ENCODE data around the gene B3GALNT1. TPM values are rescaled to one million over a fixed set of nuclear protein-coding genes. Genes with fewer than 3 reads are reported as not detected.

Gene B3GALNT1, protein sequence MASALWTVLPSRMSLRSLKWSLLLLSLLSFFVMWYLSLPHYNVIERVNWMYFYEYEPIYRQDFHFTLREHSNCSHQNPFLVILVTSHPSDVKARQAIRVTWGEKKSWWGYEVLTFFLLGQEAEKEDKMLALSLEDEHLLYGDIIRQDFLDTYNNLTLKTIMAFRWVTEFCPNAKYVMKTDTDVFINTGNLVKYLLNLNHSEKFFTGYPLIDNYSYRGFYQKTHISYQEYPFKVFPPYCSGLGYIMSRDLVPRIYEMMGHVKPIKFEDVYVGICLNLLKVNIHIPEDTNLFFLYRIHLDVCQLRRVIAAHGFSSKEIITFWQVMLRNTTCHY
- 29.7 TPM for polyA plus RNA-seq (2012; ENCODE audit: insufficient read depth, insufficient read length, low read depth)

DNA sequence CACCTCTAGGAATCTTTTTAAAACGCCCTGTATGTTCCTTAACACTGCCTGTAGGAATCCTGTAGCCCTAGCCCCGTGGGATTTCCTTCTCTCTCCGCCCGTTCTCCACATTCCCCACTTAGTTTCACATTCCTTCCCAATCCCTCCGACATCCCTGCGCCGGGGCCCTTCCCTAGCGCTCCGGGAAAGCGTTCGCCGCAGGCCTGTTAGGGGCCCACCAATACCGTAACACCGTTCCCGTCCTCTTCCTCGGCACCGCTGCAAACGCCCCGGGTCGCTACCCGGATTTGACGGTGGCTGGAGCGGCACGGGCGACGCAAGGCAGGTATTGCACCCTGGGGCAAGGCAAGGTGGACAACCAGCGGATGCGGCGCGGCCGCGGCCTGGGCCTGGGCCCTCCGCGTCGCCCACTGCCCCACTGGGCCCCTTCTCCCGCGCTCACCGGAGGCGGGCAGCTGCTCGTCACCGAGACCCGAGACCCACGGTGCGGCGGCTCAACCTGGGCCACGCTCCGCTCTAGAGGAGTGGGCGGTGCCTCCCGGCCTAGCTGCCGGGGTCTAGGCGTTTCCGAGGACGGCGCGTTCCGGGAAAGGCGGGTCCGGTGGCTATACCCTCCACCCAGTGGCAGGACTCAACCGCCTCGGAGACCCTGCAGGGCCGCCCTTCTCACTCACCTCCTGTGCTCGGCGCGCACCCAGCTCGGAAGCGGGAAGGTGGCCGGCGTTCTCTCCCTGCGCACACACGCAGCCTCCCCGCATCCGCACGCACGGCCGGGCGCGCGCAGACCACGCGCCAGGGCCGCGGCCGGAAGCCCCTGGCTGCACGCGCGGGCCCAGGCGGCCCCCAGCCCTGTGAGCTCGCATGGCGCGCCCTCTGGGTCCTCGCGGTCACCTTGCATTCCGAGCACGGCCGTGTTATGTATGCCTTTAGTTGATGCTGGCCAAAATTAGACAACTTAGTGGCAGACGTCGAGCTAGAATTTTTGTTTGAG lies at the start of gene B3GALNT1:
Gene B3GALNT1 (minus strand): TSS at position 789 of the 991 bp plus-strand sequence. CDS start 18,595 bp downstream, outside the sequence.
- H3K27me3 ChIP-seq, result no peaks in the 10 kb centered on the region
- peak within 1 kb of the TSS; percentile 81 for H3K4me3 ChIP-seq (ENCODE audit: low read depth, low read length)
- no peaks in the 10 kb centered on the region for H3K9me3 ChIP-seq
- H3K4me1 ChIP-seq, result no peaks in the 10 kb centered on the region
- TF ChIP-seq CTCF (IDR thresholded peaks at IDR 0.05; ENCODE audit: low read depth, low read length), result peak; percentile 8; the same call in 1 of the 2 replicates
- DNase-seq, result peak; percentile 72
- no peaks in the 10 kb centered on the region for H3K36me3 ChIP-seq

DNA sequence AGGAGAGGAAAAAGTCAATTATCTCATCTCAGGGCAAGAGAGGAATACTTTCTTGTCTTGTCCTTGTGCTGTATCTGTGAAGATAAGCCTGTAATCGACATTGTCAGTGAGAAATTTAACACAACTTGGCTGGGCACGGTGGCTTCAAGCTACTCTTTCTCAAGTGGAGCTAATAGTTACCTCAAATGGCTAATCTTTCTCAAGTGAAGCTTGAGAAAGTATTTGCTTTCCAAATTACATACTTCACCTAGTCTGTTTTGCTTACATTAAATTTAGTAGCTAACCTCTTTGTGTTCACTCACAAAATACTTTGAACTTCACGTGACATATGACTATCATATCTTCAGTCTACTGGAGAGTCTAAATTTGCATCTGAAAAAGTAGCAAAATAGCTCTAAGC lies 48.3 kb upstream of the B3GALNT1 start:
- Histone ChIP-seq H3K4me1 (peaks cover 15% of the 10 kb centered on the region), H3K36me3 (no peaks in the 10 kb centered on the region), H3K27me3 (no peaks in the 10 kb centered on the region), H3K4me3 (ENCODE audit: low read depth, low read length) (no peak overlapping the region), H3K9me3 (no peaks in the 10 kb centered on the region)
- DNase-seq, result no peak
- no peak for TF ChIP-seq CTCF (IDR thresholded peaks at IDR 0.05; ENCODE audit: low read depth, low read length)

- Histone ChIP-seq H3K36me3 (no peaks in the 10 kb centered on the region), H3K4me3 (ENCODE audit: low read depth, low read length) (no peak overlapping the region), H3K9me3 (no peaks in the 10 kb centered on the region), H3K4me1 (peaks cover 15% of the 10 kb centered on the region), H3K27me3 (no peaks in the 10 kb centered on the region)
- peak; percentile 15 for DNase-seq
- TF ChIP-seq CTCF (IDR thresholded peaks at IDR 0.05; ENCODE audit: low read depth, low read length), result no peak
Measured at GRCh38 chr3:161150001-161150525, 44.9 kb upstream of the B3GALNT1 start.

- no peaks in the 10 kb centered on the region for H3K27me3 ChIP-seq
- H3K36me3 ChIP-seq, result no peaks in the 10 kb centered on the region
- H3K9me3 ChIP-seq, result no peaks in the 10 kb centered on the region
- DNase-seq, result peak; percentile 44
- H3K4me3 ChIP-seq (ENCODE audit: low read depth, low read length), result no peak overlapping the region
- peaks cover 15% of the 10 kb centered on the region for H3K4me1 ChIP-seq
- no peak for TF ChIP-seq CTCF (IDR thresholded peaks at IDR 0.05; ENCODE audit: low read depth, low read length)
Measured at GRCh38 chr3:161149529-161149928, 44.4 kb upstream of the B3GALNT1 start.

GRCh38 chr3:161148832-161149475 lies 43.8 kb upstream of the B3GALNT1 start:
- TF ChIP-seq CTCF (IDR thresholded peaks at IDR 0.05; ENCODE audit: low read depth, low read length), result no peak
- no peak overlapping the region for H3K4me3 ChIP-seq (ENCODE audit: low read depth, low read length)
- peaks cover 15% of the 10 kb centered on the region for H3K4me1 ChIP-seq
- H3K9me3 ChIP-seq, result no peaks in the 10 kb centered on the region
- no peaks in the 10 kb centered on the region for H3K27me3 ChIP-seq
- no peak for DNase-seq
- no peaks in the 10 kb centered on the region for H3K36me3 ChIP-seq
